Measurements from ENCODE around the gene P2RY6. TPM values are rescaled to one million over a fixed set of nuclear protein-coding genes. Genes with fewer than 3 reads are reported as not detected.

P2RY6 gene
- total and polyA plus RNA-seq, 10 of the 15 experiments (the other 5 are each of a cell fraction or from before 2014, with no cell fraction given) = 0.05 to 0.90 (median 0.22) TPM; not detected in 4

GRCh38 chr11:73239111-73239521 lies 33.0 kb upstream of the P2RY6 start (continued):
- TF ChIP-seq BCL3 (IDR thresholded peaks at IDR 0.05; ENCODE audit: borderline replicate concordance, insufficient read depth, low read depth, low read length, poor library complexity, severe bottlenecking) = no peak

DNA sequence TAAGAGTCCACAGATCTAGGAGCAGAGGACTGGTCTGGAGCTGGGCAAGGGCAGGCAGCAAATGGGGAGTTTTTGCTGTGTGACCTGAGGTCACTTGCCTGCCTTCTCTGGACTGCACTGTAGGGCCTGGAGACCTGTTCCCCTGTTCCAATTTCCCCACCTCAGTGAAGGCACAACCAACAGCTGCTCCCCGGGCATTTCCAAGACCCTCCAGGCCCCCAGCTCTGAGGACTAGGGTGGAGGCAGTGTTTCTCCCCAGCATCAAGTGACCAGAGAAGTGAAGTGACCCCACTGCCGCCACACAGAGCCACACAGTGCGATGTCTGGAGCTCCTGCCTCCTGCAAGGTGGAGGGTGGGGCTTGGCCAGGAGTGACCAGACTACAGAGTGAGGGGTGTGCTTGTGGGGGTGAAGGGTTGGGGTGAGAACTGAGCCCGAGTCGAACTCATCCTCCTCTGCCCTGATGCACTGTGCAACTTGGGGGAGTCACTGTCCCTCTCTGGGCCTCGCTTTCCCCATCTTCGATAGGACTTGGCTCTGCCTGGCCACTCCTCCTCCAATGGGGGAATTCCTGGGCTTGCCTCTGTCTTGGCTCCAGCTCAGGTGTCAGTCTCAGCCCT lies 32.5 kb upstream of the P2RY6 start:
- in situ Hi-C loops (cut with MboI) (loop anchor here (5.0 kb wide), 2 partner anchors 52 to 412 kb away; no protein-coding TSS in a partner anchor), intact Hi-C loops (cut with micrococcal nuclease; ENCODE audit: unreplicated experiment) (no loop called here)
- WGBS (ENCODE audit: insufficient coverage, insufficient replicate concordance, low lambda C conversion rate, missing lambda C conversion rate) = 37% methylated on average over 7 of the region's 7 CpGs
- DNase-seq (ENCODE audit: low read depth, low spot score) (no peak), FAIRE-seq (no peak), ATAC-seq (no peak)
- Histone ChIP-seq H3K27ac (ENCODE audit: control insufficient read depth, insufficient read depth) (no peak overlapping the region), H3K79me2 (ENCODE audit: control insufficient read depth, insufficient read depth, low read length) (no peaks in the 10 kb centered on the region), H3K36me3 (ENCODE audit: control insufficient read depth in 2 of 2, insufficient read depth in 2 of 2, low read length in 1 of 2) (no peaks in the 10 kb centered on the region), H3K27me3 (replicated peaks in 1 of 2; ENCODE audit: control insufficient read depth in 2 of 2, insufficient read depth in 2 of 2, low read length in 1 of 2) (no peaks in the 10 kb centered on the region), H3K9me3 (replicated peaks; ENCODE audit: control insufficient read depth, insufficient read depth, low read length) (no peaks in the 10 kb centered on the region), H3K4me2 (ENCODE audit: control insufficient read depth, insufficient read depth) (no peak overlapping the region), H4K20me1 (ENCODE audit: control insufficient read depth, insufficient read depth) (no peaks in the 10 kb centered on the region), H3K9ac (ENCODE audit: control insufficient read depth, insufficient read depth, low read length) (no peak overlapping the region), H3K4me1 (ENCODE audit: control insufficient read depth, insufficient read depth, low read length) (peaks cover 18% of the 10 kb centered on the region), H2AFZ (ENCODE audit: control insufficient read depth, low read depth, low read length) (no peak overlapping the region), H3K4me3 (no peak overlapping the region)
- ChIA-PET SMC1A (ENCODE audit: uncharacterized antibody, unreplicated experiment) (interaction anchor here (0.9 to 11.9 kb wide), 3 partner anchors 47 to 430 kb away, joined by 3 to 188 read pairs (median 3); no protein-coding TSS in a partner anchor), RAD21 (ENCODE audit: unreplicated experiment) (interaction anchor here (0.8 to 9.3 kb wide), 4 partner anchors 50 to 514 kb away, joined by 3 to 115 read pairs (median 4); no protein-coding TSS in a partner anchor), CTCF (interaction anchor here (0.7 to 8.3 kb wide), 5 partner anchors 47 to 557 kb away, joined by 3 to 96 read pairs (median 3); no protein-coding TSS in a partner anchor), POLR2A (no interaction called here)
- TF ChIP-seq RUNX3 (IDR thresholded peaks at IDR 0.05; ENCODE audit: low read length) = no peak
- TF ChIP-seq IKZF1 (conservative IDR thresholded peaks at IDR 0.05) = no peak
- no peak for TF ChIP-seq SIX5 (IDR thresholded peaks at IDR 0.05; ENCODE audit: low read depth, low read length, severe bottlenecking)
- no peak for TF ChIP-seq JUND (IDR thresholded peaks at IDR 0.05; ENCODE audit: low read depth, low read length)
- no peak for TF ChIP-seq CTCF (IDR thresholded peaks at IDR 0.05 in 2 of 3, conservative IDR thresholded peaks at IDR 0.05 in 1 of 3; ENCODE audit: control insufficient read depth in 2 of 3, extremely low read depth in 1 of 3, insufficient read depth in 1 of 3, low read depth in 3 of 3, low read length in 3 of 3)
- no peak for TF ChIP-seq PML (IDR thresholded peaks at IDR 0.05; ENCODE audit: low read length)
- TF ChIP-seq ZSCAN29 (IDR thresholded peaks at IDR 0.05) = no peak
- no peak for TF ChIP-seq FOXK2 (IDR thresholded peaks at IDR 0.05)
- TF ChIP-seq SIN3A (IDR thresholded peaks at IDR 0.05; ENCODE audit: low read depth, low read length) = no peak
- no peak for TF ChIP-seq EED (IDR thresholded peaks at IDR 0.05; ENCODE audit: low read depth)
- no peak for TF ChIP-seq TAF1 (IDR thresholded peaks at IDR 0.05; ENCODE audit: borderline replicate concordance, low read depth, low read length)
- TF ChIP-seq ATF2 (IDR thresholded peaks at IDR 0.05; ENCODE audit: low read length) = no peak
- no peak for TF ChIP-seq NFXL1 (IDR thresholded peaks at IDR 0.05; ENCODE audit: borderline replicate concordance)
- no TSS peak for BruUV-seq (replicated peaks)
